ENCODE measurements around the gene KCNT2. TPM values are rescaled to one million over a fixed set of nuclear protein-coding genes. Genes with fewer than 3 reads are reported as not detected.

Gene KCNT2
- total RNA-seq, 4 donors from 2014 or later, result 6.5 to 16.6 (median 8.0) TPM

GRCh38 chr1:196437671-196438070 is 170.6 kb downstream of the KCNT2 start:
- Histone ChIP-seq H3K4me1 (peaks cover 0 to 7% (median 5%) of the 10 kb centered on the region in 4 donors), H3K27ac (replicated peaks in 1 of 4) (no peak overlapping the region), H3K4me3 (no peak overlapping the region), H3K36me3 (no peaks in the 10 kb centered on the region), H3K9me3 (no peaks in the 10 kb centered on the region), H3K27me3 (no peaks in the 10 kb centered on the region)
- DNase-seq (ENCODE audit: extremely low spot score), result no peak
- intact Hi-C loops (cut with DNase I), result no loop called here
- TF ChIP-seq, protein P1, sequence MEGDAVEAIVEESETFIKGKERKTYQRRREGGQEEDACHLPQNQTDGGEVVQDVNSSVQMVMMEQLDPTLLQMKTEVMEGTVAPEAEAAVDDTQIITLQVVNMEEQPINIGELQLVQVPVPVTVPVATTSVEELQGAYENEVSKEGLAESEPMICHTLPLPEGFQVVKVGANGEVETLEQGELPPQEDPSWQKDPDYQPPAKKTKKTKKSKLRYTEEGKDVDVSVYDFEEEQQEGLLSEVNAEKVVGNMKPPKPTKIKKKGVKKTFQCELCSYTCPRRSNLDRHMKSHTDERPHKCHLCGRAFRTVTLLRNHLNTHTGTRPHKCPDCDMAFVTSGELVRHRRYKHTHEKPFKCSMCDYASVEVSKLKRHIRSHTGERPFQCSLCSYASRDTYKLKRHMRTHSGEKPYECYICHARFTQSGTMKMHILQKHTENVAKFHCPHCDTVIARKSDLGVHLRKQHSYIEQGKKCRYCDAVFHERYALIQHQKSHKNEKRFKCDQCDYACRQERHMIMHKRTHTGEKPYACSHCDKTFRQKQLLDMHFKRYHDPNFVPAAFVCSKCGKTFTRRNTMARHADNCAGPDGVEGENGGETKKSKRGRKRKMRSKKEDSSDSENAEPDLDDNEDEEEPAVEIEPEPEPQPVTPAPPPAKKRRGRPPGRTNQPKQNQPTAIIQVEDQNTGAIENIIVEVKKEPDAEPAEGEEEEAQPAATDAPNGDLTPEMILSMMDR (IDR thresholded peaks at IDR 0.05), result no peak
- TF ChIP-seq POLR2A (IDR thresholded peaks at IDR 0.05; ENCODE audit: low read depth) (no peak), POLR2AphosphoS5 (IDR thresholded peaks at IDR 0.05) (no peak), EP300 (IDR thresholded peaks at IDR 0.05) (no peak)

DNA sequence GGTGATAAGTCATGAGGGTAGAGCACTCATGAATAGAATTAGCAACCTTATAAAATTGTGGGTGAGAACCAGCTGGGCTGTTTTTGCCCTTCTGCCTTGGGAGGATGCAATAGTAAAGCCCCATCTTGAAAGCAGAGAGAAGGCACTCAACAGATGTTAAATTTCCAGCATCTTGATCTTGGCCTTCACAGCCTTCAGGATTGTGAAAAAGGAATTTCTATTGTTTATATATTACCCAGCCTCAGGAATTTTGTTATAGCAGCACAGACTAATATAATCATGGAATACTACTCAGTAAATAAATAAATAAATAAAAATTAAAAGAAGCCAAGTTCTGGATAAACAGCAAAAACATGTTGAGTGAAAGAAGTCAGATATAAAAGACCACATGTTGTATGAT is 175.2 kb downstream of the KCNT2 start:
- Histone ChIP-seq H3K27me3 (no peaks in the 10 kb centered on the region), H3K9me3 (no peaks in the 10 kb centered on the region), H3K4me3 (no peak overlapping the region), H3K36me3 (no peaks in the 10 kb centered on the region), H3K4me1 (peaks cover 0 to 3% (median under 1%) of the 10 kb centered on the region in 4 donors), H3K27ac (replicated peaks in 1 of 4) (no peak overlapping the region)
- intact Hi-C loops (cut with DNase I), result no loop called here
- no peak for TF ChIP-seq EP300 (IDR thresholded peaks at IDR 0.05)
- TF ChIP-seq POLR2A (IDR thresholded peaks at IDR 0.05; ENCODE audit: low read depth), result no peak
- no peak for TF ChIP-seq POLR2AphosphoS5 (IDR thresholded peaks at IDR 0.05)
- TF ChIP-seq, protein P1 (IDR thresholded peaks at IDR 0.05), result no peak
- no peak for DNase-seq (ENCODE audit: extremely low spot score)

DNA sequence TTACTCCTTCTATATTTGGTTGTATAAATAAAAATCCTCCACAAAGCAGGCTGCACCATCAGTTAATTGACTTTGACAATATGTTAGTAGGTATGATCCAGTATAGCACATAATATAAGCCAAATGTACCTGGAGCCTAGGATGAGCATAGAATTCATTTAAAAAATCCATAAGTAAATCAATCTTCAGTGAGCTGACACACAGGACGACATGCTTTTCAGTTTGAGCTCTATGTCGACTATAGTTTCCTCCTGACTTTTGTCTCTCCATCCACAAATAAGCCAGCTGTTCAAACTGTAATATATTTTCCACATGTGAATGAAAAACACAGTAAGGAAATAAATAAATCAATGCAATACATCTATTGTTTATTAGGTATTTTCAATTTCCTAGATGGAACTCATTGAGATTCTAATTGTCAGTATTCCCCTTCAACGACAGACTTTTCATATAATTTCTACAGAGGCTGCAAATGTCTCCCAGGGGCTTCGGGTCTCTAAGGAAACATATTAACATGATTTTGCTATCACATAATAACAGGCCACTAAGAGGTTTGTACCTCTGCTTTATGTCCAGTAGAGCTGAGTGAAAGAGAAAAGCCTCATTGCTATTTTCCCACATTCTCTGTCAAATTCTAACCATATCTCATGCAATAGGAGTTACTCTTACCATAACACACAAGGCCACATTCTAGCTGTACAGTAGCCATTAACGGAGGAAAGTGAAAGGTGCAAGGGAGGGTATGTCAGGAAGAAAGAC is 180.1 kb downstream of the KCNT2 start:
- H3K9me3 ChIP-seq, result no peaks in the 10 kb centered on the region
- intact Hi-C loops (cut with DNase I), result no loop called here
- no peaks in the 10 kb centered on the region for H3K27me3 ChIP-seq
- DNase-seq (ENCODE audit: extremely low spot score), result no peak
- H3K4me1 ChIP-seq, result peaks cover 0 to 21% (median 6%) of the 10 kb centered on the region in 4 donors
- no peaks in the 10 kb centered on the region for H3K36me3 ChIP-seq
- no peak overlapping the region for H3K4me3 ChIP-seq
- TF ChIP-seq POLR2A (IDR thresholded peaks at IDR 0.05; ENCODE audit: low read depth) (no peak), EP300 (IDR thresholded peaks at IDR 0.05) (no peak), POLR2AphosphoS5 (IDR thresholded peaks at IDR 0.05) (no peak)
- TF ChIP-seq, protein P1 (IDR thresholded peaks at IDR 0.05), result no peak
- H3K27ac ChIP-seq (replicated peaks in 1 of 4), result no peak overlapping the region
- WGBS, result 62% methylated on average over 5 of the region's 5 CpGs

DNA sequence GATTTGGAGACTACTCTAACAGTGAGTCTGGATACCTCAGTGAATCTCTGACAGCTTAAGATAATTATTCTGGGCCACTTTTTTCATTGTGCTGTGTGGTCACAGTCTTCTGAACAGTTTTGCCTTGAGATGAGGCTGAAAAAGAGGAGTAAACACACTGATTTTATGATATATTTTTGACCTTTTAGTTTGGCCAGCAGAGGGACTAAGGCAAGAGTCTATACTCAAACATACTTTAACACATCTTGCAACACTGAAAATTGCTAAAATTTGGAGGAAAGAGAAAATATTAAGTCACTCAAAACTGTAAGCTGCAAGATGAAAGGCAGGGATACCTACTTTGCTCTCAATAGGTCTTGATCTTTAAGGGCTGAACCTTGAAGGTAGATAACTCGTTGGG is 182.7 kb downstream of the KCNT2 start:
- no peaks in the 10 kb centered on the region for H3K9me3 ChIP-seq
- H3K27ac ChIP-seq (replicated peaks in 1 of 4), result no peak overlapping the region
- H3K4me1 ChIP-seq, result peaks cover 0 to 38% (median 6%) of the 10 kb centered on the region in 4 donors
- DNase-seq (ENCODE audit: extremely low spot score), result no peak
- intact Hi-C loops (cut with DNase I), result no loop called here
- H3K4me3 ChIP-seq, result no peak overlapping the region
- 88% methylated on average over 1 of the region's 1 CpG for whole genome bisulfite sequencing
- H3K36me3 ChIP-seq, result no peaks in the 10 kb centered on the region
- TF ChIP-seq, protein P1 (IDR thresholded peaks at IDR 0.05), result no peak
- TF ChIP-seq POLR2AphosphoS5 (IDR thresholded peaks at IDR 0.05) (no peak), EP300 (IDR thresholded peaks at IDR 0.05) (no peak), POLR2A (IDR thresholded peaks at IDR 0.05; ENCODE audit: low read depth) (no peak)
- no peaks in the 10 kb centered on the region for H3K27me3 ChIP-seq
